ENCODE data around the gene DISC1. TPM values are rescaled to one million over a fixed set of nuclear protein-coding genes. Genes with fewer than 3 reads are reported as not detected.

The DISC1 gene
- polyA plus RNA-seq, 3 donors: 5.5 to 14.7 (median 5.8) TPM

DNA sequence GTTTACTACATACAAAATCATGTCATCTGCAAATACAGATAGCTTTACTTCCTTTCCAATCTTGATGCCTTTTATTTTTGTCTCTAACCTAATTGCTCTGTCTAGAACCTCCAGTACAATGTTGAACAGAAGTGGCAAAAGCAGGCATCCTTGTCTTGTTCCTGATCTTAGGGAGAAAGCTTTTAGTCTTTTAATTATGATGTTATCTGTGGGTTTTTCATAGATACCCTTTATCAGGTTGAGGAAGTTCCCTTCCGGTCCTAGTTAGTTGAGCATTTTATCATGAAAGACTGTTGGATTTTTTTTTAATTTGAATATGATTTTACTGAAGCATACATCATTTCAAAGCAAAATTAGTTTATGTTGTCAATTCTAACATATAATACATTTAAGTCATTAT, 45.7 kb upstream of the DISC1 start:
- intact Hi-C loops (cut with micrococcal nuclease): no loop called here
- DNase-seq: no peak
- TF ChIP-seq, protein P1, sequence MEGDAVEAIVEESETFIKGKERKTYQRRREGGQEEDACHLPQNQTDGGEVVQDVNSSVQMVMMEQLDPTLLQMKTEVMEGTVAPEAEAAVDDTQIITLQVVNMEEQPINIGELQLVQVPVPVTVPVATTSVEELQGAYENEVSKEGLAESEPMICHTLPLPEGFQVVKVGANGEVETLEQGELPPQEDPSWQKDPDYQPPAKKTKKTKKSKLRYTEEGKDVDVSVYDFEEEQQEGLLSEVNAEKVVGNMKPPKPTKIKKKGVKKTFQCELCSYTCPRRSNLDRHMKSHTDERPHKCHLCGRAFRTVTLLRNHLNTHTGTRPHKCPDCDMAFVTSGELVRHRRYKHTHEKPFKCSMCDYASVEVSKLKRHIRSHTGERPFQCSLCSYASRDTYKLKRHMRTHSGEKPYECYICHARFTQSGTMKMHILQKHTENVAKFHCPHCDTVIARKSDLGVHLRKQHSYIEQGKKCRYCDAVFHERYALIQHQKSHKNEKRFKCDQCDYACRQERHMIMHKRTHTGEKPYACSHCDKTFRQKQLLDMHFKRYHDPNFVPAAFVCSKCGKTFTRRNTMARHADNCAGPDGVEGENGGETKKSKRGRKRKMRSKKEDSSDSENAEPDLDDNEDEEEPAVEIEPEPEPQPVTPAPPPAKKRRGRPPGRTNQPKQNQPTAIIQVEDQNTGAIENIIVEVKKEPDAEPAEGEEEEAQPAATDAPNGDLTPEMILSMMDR (IDR thresholded peaks at IDR 0.05): no peak
- H3K4me3 Mint-ChIP-seq: no peak overlapping the region
- no peak overlapping the region for H3K27ac ChIP-seq (ENCODE audit: low read depth in 1 of 2, low read length in 2 of 2)
- H3K9me3 ChIP-seq (replicated peaks in 1 of 2; ENCODE audit: control insufficient read depth in 1 of 2, insufficient read depth in 1 of 2, low read length in 2 of 2): no peaks in the 10 kb centered on the region
- no peaks in the 10 kb centered on the region for H3K27me3 ChIP-seq (ENCODE audit: control insufficient read depth in 2 of 2, insufficient read depth in 2 of 2, low read length in 2 of 2)
- H3K79me2 ChIP-seq (ENCODE audit: insufficient read depth, low read length): no peaks in the 10 kb centered on the region
- peaks cover 6% of the 10 kb centered on the region for H3K4me1 Mint-ChIP-seq
- no peak overlapping the region for H3K4me2 ChIP-seq (replicated peaks; ENCODE audit: extremely low read depth, low read length, poor library complexity, severe bottlenecking)
- no peak overlapping the region for H3K9ac ChIP-seq (ENCODE audit: insufficient read depth, low read length, poor library complexity, severe bottlenecking)
- H3K27me3 Mint-ChIP-seq (ENCODE audit: low read depth in 3 of 3): peaks cover 0 to 2% (median 0%) of the 10 kb centered on the region in 3 donors
- H3K4me1 ChIP-seq (ENCODE audit: control insufficient read depth in 1 of 2, insufficient read depth in 2 of 2, low read length in 2 of 2): peaks cover 0 to 5% of the 10 kb centered on the region in 2 donors
- H2AFZ ChIP-seq (ENCODE audit: insufficient read depth, low read depth, low read length, poor library complexity, severe bottlenecking): no peak overlapping the region
- no peak overlapping the region for H3K27ac Mint-ChIP-seq
- no peaks in the 10 kb centered on the region for H4K20me1 ChIP-seq (ENCODE audit: insufficient read depth, low read length)
- H3K36me3 ChIP-seq (replicated peaks in 1 of 2; ENCODE audit: control insufficient read depth in 1 of 2, insufficient read depth in 2 of 2, low read length in 2 of 2): no peaks in the 10 kb centered on the region
- no CpG with 5 or more reads among the region's 1 CpG for WGBS (ENCODE audit: insufficient coverage)
- no peak overlapping the region for H3K4me3 ChIP-seq (replicated peaks in 1 of 3; ENCODE audit: low read depth in 2 of 3, low read length in 3 of 3)
- no peaks in the 10 kb centered on the region for H3K36me3 Mint-ChIP-seq
- no peaks in the 10 kb centered on the region for H3K9me3 Mint-ChIP-seq

GRCh38 chr1:231581859-231582258, 44.7 kb upstream of the DISC1 start:
- peaks cover 0 to 2% (median 0%) of the 10 kb centered on the region in 3 donors for H3K27me3 Mint-ChIP-seq (ENCODE audit: low read depth in 3 of 3)
- no peaks in the 10 kb centered on the region for H3K79me2 ChIP-seq (ENCODE audit: insufficient read depth, low read length)
- H3K27me3 ChIP-seq (ENCODE audit: control insufficient read depth in 2 of 2, insufficient read depth in 2 of 2, low read length in 2 of 2): no peaks in the 10 kb centered on the region
- TF ChIP-seq, protein P1 (IDR thresholded peaks at IDR 0.05): no peak
- H3K4me2 ChIP-seq (replicated peaks; ENCODE audit: extremely low read depth, low read length, poor library complexity, severe bottlenecking): no peak overlapping the region
- peaks cover 0 to 5% of the 10 kb centered on the region in 2 donors for H3K4me1 ChIP-seq (ENCODE audit: control insufficient read depth in 1 of 2, insufficient read depth in 2 of 2, low read length in 2 of 2)
- H3K36me3 ChIP-seq (replicated peaks in 1 of 2; ENCODE audit: control insufficient read depth in 1 of 2, insufficient read depth in 2 of 2, low read length in 2 of 2): no peaks in the 10 kb centered on the region
- DNase-seq: no peak
- WGBS (ENCODE audit: insufficient coverage): no CpG with 5 or more reads among the region's 2 CpGs
- no peak overlapping the region for H2AFZ ChIP-seq (ENCODE audit: insufficient read depth, low read depth, low read length, poor library complexity, severe bottlenecking)
- no peak overlapping the region for H3K4me3 ChIP-seq (replicated peaks in 1 of 3; ENCODE audit: low read depth in 2 of 3, low read length in 3 of 3)
- H4K20me1 ChIP-seq (ENCODE audit: insufficient read depth, low read length): no peaks in the 10 kb centered on the region
- peaks cover 6% of the 10 kb centered on the region for H3K4me1 Mint-ChIP-seq
- no peaks in the 10 kb centered on the region for H3K36me3 Mint-ChIP-seq
- H3K9me3 ChIP-seq (replicated peaks in 1 of 2; ENCODE audit: control insufficient read depth in 1 of 2, insufficient read depth in 1 of 2, low read length in 2 of 2): no peaks in the 10 kb centered on the region
- no peak overlapping the region for H3K4me3 Mint-ChIP-seq
- H3K9ac ChIP-seq (ENCODE audit: insufficient read depth, low read length, poor library complexity, severe bottlenecking): no peak overlapping the region
- H3K9me3 Mint-ChIP-seq: no peaks in the 10 kb centered on the region
- intact Hi-C loops (cut with micrococcal nuclease): no loop called here
- H3K27ac Mint-ChIP-seq: no peak overlapping the region
- H3K27ac ChIP-seq (ENCODE audit: low read depth in 1 of 2, low read length in 2 of 2): no peak overlapping the region

Data from CD14-positive monocyte (primary cell).